HG02870 (cell line): ENCODE measurements around the gene FAM98C.

Experiments
- ATAC-seq: cut with Tn5 transposase; IDR thresholded peaks from one replicate; pipeline ENCODE4 v1.9.1; 2021; ENCODE audit warnings: mild to moderate bottlenecking, moderate library complexity; ENCODE audit not compliant: unreplicated experiment

Gene FAM98C

DNA sequence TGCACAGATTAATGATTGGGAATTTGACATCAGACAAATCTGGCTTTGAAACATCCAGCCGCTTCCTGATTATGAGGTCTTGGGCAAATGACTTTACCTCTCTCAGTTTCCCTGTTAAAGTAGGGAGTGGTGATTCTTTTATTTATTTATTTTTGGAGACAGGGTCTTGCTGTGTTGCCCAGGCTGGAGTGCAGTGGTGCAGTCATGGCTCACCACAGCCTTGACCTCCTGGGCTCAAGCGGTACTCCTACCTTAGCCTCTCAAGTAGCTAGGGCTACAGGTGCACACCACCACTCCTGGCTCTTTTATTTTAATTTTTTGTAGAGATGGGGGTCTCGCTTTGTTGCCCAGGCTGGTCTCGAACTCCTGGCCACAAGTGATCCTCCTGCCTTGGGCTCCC lies 25.8 kb upstream of the FAM98C start:
- ATAC-seq = no peak

DNA sequence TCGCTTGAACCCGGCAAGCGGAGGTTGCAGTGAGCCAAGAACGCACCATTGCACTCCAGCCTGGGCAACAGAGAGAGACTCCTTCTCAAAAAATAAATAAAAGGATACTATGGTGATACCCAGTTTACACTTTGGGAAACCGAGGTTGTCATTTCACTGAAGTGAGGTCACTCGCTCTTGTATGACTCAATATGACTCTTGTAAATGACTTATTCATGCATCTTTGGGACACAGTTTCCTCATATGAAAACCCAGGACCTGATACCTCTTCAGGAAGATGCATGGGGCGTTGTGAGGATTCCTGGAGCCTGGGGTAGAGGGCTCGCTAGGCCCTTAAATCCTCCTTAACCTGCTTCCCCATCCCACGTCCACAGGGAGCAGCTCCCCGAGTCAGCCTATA lies 24.0 kb upstream of the FAM98C start:
- no peak for ATAC-seq

DNA sequence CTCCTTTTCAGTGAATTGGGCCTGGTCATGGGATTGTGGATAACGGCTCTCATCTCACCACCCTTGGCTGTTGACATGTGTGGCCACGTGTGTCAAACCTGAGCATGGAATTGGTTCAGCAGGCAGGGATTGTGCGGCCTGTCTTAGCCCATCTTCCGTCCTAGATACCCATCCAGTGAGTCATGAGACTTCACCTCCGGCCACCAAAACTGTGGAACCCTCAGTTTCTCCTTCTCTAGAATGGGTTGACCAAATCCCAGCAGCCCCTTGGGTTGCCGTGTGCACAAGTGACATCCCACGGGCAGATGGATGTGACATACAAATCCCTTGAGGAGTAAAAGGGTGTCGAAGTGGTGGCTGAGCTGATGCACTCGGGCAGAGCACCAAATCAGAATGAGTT lies 21.8 kb upstream of the FAM98C start:
- ATAC-seq = no peak

DNA sequence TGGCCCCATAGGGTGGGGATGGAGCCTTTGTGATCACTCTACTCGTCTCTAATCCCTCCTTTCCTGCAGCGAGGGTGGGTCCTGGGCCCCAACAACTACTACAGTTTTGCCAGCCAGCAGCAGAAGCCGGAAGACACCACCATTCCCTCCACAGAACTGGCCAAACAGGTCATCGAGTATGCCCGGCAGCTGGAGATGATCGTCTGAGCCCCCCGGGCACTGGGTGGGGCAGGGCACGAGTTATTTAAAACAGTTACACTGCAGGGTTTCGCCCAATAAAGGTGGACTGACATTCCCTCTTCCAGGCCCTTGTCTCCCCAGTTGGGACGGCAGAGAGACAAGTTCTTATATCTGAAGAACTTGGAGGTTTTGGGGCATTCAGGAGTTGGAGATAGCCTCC lies 19.7 kb upstream of the FAM98C start:
- no peak for ATAC-seq

DNA sequence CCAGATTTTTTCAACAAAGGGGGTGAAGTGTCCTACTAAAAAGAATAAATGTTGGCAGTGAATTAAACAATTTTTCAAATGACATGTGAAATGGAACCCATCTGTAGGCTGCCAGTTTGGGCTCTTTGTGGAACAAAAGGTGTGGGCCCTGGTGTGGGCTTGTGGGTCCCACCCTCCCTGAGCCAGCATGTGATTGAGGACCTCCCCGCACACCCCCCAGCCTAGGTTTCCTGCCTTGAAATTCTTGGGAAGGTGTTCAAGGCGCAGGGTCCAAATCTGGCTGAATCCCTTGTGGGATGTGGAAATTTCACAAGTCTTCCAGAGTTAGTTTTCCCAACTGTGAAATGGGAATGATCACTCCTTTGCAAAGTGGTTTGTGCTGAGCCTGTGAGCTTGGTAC lies 19.1 kb upstream of the FAM98C start:
- ATAC-seq = no peak

DNA sequence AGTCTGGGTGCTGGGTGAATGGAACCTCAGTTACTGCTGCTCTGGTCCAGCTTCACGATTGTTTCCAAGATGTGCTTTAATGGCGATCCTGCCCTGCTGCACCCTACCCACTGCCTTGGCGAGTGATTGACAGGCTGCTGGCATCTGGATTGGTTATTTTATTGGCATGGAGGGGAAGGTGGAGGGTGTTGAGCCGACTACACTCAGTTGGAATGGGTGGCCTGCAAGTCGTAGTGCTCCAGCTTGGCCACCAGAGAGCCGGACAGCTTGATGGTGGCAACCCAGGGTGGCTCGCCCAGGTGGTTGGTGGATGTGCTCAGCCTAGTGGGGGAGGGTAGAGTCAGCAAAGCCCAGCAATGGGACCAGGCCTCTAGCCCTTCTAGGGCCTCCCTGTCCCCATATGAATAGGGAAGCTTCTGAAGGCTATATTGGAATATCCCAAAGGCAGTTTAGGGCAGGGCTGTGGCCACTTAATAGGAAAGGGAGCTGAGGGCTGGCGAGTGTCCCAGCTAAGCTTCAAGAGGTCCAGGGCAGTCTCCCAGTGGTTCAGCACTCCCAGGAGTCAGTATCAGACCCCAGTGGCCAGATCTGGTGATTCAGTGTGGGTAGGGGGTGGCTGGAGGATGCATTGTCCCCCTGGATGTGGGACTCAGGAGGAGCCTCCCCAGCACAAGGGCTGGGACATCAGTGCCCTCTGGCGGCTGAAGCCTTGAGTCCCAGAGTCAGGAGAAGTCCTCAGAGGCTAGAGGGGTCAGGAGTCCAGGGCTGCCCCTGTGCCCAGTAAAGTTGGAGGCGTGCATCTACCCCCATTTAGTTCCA lies 18.5 kb upstream of the FAM98C start:
- ATAC-seq = no peak

DNA sequence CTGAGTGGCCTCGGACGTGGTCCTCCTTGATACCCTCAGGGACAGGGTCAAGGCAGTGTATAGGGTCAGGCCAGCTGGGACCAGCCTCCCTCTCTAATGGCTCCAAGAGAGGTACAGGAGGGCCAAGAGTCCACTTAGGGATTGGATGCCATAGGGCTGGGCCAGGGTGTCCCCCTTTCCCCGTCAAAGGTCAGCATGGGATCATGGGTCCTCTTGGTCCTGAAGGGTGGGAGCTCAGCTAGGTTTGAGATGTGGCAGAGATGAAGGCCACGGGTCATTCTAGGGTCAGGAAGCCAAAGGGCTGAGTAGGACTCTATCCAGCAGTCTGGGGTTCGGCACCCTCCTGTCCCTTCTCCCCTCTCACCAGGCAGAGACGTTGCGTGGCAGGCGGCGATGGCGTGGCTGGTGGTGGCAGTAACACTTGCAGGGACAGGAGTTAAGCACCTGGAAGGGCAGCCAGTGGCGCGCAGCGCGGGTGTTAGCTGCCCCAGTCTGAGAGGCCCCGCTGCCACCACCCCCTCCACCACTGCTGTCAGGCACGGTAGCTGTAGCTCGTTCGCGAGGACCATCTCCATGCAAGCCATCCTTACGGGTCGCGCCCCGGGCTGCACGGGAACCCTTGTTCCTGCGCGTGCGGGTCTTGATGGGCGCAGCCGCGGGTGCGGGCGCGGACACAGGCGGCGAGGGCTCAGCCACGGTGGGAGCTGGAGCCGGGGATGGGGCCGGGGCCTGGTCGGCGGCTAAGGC lies 17.7 kb upstream of the FAM98C start:
- ATAC-seq = no peak

DNA sequence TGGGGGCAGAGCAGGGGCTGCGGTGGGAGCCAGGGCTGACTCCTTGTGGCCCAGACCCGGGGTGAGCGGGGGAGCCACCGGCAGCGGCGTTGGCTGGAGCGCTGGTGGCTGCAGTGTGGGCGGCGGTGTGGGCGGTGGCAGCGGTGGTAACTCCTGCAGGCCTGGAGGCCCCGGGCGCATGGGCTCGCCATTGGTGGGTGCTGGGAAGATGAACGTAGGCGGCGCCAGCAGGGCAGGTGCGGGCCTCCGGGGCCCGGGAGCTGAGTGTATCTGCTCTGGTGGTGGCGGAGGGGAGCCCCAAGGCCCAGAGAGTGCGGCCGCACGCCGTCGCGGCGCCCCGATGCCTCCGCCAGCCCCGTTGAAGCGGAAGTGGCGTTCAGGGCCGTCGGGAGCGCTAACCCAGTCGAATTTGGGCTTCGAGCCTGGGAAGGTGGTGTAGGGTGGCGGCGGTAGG lies 17.1 kb upstream of the FAM98C start:
- no peak for ATAC-seq

DNA sequence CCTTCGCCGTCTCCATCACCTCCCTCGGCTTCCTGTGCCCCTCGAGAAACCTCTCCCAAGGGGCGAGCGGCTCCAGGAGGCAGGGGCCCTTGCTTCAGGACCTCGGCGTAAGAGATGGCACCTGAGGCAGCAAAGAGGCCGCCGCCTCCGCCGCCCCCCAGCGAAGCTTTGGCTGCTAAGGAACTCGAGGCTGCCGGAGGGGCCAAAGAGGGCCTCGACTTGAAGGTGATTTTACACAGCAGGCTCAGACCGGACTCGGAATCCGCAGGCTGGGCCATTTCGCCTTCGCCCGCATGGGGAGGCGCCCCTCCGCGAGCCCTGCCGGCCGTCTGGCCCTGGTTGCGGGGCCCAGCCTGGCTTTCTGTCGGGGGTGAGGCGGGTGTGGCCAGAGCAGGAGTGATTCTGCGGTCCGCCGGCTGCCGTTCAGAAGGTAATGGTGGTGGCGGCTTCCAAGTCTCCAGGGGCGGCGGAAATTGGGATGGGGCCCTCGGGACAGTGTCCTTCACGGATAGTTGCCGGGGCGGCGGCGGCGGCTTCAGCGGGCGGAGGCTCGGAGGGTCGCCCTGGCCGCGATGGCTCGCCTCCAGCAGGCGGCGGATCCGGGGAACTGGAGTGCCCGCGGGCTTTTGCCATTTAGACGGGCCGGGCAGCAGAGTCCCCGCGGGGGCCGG lies 16.5 kb upstream of the FAM98C start:
- ATAC-seq = no peak

DNA sequence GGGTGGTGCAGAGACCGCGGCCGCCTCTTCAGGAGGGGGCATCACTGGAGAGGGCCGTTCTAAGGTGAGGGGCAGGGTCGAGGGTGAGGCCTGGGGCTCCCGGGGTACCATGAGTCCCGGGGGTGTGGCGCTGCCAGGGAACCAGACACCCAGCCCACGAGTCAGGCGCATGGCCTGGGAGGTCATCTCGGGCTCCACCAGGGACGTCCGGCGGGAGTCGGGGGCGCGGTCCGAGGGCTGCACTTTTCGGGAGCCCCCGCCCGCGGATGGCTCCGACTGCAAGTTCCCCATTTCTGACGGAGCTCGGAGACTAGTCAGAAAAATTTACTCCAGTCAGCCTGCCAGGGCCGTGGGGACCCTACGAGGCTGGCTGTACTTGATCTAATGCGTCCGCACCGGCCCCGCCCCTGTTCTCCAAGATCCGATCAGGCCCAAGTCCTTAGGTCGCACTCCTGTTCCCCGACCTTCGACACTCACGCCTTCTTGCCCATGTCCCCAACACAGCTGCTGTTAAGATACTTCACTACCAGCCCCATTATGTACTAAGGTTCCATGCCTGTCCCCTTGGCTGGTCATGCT lies 15.8 kb upstream of the FAM98C start:
- ATAC-seq = no peak

DNA sequence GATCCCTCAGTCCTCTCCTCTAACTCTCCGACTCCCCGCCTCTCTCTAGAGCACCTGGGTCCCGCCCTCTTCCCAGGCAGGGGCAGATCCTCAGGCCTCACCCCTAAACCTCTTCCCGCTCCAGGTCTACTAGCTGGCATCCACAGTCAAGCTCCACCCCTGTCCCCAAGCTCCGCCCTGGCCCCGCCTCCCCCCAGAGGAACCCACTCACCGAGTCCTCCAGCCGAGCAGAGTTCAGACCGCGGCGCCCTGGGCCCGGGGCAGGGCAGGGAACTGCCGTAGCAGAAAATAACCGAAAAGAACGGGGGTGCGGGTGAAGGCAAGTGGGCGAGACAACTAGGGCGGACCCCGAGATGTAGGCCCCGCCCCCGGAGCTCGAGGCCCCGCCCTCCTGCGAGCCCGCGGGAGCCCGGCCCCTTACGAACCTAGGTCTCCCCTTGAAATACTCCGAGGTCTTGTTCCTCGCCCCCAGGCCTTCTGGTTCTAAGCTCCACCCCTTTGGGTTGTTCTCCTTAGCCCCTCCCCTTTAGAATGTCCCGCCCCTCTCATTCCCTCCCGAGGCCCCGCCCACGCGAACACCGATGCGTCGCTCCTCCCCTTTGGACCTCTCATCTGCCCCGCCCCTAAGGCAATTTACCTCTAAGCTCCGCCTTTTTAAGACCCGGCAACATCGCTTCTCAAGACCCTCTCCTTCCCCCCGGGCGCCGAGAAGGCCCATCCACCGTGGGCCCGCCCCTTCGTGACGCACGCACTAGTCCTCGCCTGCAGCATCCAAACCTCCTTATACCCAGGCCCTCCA lies 15.1 kb upstream of the FAM98C start, which contains the start of gene GGN:
GGN (minus strand) TSS at position 485 of the 799 bp plus-strand sequence. CDS start 773 bp downstream, outside the sequence.
- ATAC-seq = no peak

DNA sequence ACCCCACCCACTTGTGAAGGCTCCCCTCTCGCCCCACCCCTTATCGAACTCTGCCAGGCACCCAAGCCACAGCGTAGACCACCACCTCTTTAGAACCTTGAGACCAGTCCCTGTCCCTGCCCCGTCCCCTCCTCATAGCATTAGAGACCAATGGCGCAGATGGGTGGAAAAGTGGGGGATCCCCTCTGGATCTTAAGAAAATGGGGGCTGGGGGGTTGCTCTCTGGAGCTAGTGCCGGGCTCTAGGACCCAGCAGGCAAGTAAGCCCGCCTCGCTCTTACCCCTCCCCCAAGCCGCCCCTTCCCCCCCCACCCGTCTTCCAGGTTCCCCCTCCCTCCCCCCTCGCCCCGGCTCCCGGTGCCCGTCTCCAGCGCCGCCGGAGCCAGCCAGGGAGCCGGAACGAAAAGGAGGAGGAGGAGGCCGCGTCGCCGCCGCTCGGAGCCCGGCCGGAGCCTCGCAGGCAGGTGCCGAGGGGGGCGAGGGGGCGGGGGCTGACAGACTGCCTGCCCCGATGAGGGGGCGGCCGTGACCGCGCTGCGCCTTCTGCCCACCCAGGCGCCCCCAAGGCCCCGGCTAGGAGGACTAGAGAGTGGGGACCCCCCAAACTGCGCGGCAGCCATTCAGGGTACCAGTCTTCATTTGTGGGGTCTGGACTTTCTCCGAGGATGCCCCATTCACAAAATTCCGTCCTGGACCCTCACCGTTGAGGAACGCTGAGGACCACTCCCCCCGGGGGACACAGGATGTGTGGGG lies 14.4 kb upstream of the FAM98C start, which contains the start of gene SPRED3:
SPRED3 (plus strand) TSS at position 349 of the 752 bp plus-strand sequence. CDS start 1,606 bp downstream, outside the sequence.
- no peak for ATAC-seq

DNA sequence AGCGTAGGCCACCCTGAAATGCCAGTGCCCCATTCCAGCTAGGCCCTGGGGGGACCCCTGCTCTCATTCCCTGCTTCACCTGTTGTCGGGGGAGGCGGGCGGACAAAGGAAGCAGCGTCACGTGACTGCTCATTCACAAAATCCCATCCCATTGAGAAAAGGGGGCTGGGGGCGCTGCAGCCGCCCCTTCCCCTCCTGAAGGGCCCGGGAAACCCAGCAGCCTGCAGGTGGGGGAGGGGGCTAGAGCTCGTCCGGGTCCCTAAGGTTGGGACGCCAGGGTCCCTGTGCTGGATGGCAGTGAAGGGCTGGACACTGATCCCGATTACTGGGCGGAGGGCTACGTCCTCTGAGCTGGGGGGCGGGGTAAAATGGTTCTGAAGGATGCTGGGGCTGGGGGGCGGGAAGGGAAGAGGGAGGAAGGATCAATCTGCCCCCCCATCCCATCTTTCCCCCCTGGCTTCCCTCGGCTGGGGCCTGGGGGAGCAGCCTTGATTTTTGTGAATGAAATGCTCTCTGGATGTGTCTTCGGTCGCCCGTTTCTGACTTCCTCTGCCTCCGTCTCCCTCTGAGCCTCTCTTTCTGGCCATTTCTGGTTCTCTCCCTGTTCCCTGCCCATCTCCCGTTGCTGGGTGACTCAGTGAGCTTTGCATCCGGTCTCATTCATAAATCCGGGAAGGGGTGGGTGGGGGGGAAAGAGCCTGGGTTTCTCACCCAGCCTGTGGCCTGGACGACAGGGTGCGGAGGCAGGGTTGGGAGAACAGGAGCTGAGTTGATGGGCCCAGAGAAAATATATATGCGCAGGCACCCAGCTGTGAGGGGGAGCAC lies 13.6 kb upstream of the FAM98C start:
- ATAC-seq = no peak

DNA sequence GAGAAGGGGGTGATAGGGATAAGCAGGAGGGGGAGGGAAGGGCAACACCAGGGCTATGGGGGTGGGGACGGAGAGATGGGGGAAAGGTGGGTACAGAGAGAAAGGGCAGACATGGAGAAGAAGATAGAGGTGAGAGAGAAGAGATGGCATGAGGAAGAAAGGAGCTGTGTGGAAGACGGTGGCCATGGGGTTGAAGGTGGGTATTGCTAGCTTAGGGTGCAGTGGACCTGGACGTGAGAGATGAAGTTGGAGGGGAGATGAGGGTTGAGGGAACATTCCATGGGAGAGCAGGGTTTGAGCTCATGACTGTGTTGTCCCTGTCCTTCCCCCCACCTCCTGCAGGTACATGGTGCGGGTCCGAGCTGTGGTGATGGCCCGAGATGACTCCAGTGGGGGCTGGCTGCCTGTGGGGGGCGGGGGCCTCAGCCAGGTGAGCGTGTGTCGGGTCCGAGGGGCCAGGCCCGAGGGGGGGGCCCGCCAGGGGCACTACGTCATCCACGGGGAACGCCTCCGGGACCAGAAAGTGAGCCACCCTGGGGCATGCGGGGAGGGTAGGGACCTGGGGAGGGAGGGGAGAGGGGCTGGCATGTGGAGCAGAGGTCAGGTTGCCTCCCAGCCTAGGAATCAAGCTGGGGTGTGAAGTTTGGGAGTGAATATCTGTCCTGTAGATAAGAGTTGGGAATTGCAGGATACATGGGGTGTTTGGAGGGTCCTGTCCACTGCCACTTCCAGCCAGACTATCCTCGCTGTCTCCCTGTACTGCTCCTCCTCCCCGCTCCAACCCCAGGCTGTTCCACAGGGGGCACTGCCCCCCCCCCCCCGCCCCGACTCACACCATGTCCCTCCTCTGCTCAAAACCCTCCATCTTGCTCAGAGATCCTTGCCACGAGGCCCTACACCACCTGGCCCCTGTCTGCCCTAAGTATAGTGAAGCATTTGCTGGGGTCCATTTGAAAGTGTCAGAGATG lies 12.7 kb upstream of the FAM98C start:
- no peak for ATAC-seq

DNA sequence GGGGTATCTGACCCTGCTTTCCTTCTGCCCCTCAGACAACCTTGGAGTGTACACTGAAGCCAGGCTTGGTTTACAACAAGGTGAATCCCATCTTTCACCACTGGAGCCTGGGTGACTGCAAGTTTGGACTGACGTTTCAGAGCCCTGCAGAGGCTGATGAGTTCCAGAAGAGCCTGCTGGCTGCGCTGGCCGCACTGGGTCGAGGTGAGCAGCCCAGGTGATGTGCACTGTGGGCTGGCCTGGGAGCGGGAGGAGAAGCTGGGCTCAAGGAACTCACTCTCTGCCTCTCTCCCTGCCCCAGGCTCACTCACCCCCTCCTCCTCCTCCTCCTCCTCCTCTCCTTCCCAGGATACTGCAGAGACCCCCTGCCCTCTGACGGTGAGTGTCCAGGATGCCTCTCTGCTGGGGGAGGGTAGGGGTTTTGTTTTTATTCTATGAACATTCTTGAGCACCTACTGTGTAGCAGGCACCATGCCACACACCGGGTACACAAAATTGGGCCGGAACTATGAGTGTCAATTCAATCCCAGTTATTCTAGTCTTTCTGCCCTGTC lies 10.9 kb upstream of the FAM98C start:
- ATAC-seq = no peak

DNA sequence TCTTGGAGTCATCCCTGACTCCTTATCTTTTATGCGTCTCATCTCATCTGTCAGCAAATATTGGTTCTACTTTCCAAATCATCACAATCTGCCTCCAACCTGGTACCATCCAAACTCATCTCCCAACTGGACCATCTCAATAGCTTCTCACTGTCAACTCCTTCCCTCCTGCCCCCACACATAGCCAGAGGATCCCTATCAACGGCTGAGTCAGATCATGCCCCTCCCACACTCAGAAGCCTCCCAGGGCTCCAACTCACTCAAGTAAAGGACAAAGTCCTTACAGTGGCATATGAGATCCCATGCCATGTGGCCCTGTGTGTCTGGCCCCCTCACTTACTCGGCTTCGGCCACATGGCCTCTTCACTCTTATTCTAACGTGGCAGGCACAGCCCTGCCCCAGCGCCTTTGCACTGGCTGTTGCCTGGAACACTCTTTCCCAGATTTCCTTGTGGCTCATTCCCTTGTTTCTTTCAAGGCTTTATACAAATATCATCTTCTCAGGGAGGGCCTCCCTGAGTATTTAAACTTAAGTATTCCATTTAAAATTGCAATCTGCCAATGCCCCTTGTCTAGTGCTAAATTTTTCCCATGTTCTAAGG lies 10.1 kb upstream of the FAM98C start:
- no peak for ATAC-seq

DNA sequence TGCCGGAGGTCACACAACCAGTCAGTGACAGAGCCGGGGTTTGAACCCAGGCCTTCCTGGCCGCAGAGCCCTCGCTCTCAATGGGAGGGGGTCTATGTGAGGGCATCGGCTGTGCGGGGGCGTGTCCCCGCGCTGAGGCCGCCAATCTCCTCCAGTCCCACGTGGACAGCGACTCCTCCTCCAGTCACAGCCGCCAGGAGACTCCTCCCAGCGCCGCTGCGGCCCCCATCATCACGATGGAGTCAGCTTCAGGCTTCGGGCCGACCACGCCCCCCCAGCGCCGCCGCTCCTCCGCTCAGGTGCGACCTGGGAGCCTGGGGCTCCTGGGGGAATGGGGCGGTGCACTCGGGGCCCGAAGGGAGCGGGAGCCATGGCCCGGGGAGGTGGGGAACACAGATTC lies 8.4 kb upstream of the FAM98C start:
- no peak for ATAC-seq
